HuH-7 (cell line): ENCODE measurements around the gene RSRC2.
"Not testable (repeated sequence)": the region's sequence is repeated elsewhere in the genome, so short reads cannot be mapped to it uniquely, and the experiment has no call there.

ENCODE experiments used
- DNase-seq: peaks from one replicate; pipeline ENCODE4 v3.0.0; 2011; ENCODE audit warnings: low spot score

RSRC2 gene

GRCh38 chr12:122484385-122484784 is 42.4 kb downstream of the RSRC2 start:
- DNase-seq: not testable (repeated sequence)

DNA sequence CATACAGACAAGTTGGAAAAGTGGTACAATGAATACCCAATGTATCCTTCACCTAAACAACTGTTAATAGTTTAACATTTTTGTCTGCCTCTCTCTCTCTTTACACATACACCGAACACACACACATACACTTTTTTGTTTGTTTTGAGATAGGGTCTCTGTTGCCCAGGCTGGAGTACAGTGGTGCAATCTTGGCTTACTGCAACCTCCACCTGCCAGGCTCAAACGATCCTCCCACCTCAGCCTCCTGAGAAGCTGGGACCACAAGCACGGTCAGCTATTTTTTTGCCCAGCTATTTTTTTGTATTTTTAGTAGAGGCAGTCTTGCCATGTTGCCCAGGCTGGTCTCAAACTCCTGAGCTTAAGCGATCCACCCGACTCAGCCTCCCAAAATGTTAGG is 42.8 kb downstream of the RSRC2 start:
- DNase-seq: no peak

- DNase-seq: no peak
Measured at GRCh38 chr12:122481861-122482260, 44.9 kb downstream of the RSRC2 start.

GRCh38 chr12:122480753-122481152 is 46.0 kb downstream of the RSRC2 start:
- no peak for DNase-seq

DNA sequence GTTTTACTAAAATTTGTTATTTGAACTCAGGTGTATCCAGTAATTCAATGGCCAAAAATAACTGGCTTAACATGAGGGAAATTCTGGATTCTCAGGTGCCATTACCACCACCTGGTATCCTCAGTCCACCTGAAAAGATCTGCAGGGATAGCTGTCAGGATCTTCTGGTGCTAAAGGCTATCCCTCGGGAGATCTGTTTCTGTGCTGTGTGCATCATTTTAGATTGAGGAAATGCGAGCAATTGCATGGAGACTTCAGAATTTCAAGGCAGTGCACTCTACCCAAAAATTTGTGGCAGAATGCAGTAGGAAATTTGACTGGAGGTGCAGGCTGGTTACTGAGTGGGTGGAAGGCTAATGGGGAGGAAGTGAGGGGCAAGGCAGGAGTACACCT is 52.4 kb downstream of the RSRC2 start:
- no peak for DNase-seq

GRCh38 chr12:122473543-122474323 is 53.0 kb downstream of the RSRC2 start:
- DNase-seq: no peak

DNA sequence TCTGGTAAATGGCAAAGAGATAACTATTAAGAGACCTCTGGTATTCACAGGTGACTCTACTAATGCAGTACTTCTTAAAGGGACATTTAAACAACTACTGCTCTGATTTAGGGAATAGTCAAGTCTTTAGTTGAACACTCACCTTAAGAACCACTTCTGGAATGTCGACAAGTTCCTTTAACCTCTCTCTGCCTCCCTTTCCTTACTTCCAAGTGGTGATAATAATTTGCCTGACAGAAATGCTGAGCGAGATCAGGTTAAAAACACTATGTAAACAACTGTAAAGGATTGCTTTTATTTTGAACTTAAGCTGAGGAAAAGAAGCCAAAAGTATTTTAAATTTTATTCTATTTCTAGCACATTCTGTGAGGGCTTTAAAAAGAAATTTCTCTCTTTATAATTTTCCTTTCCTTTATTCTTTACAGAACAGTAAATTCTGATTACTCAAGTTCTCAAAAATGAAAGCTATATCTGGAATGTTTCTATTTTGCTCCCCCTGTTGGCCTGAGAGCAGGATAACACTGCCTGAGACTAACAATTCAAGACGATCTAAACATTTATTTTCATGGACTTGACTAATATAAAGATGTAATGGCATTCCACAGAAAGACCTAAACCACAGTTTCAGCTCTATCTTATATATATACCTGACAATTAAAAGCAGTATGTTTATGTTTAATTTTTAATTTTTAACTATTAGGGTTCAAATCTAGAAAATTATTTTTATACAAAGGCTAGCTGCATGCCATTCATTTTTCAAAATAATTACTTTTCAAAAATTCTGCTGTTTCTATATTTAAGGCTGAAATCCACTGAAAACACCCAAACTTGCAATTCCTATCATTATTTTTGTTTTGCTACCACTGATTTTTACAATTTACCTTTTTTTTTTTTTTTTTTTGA is 55.2 kb downstream of the RSRC2 start:
- peak; percentile 17 for DNase-seq

DNA sequence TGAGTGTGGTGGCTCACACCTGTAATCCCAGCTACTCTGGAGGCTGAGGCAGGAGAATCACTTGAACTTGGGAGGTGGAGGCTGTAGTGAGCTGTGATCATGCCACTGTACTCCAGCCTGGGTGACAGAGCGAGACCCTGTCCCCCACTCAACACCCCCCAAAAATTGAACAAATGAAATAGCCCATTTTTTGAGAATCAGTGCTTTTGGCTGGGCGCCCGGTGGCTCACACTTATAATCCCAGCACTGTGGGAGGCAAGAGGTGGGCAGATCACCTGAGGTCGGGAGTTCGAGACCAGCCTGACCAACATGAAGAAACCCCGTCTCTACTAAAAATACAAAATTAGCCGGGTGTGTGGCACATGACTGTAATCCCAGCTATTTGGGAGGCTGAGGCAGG is 56.2 kb downstream of the RSRC2 start:
- not testable (repeated sequence) for DNase-seq

GRCh38 chr12:122469856-122470255 is 56.9 kb downstream of the RSRC2 start:
- not testable (repeated sequence) for DNase-seq

GRCh38 chr12:122467983-122468382 is 58.8 kb downstream of the RSRC2 start:
- DNase-seq: no peak

- DNase-seq: peak; percentile 22
Measured at GRCh38 chr12:122464317-122465042, 62.3 kb downstream of the RSRC2 start.

- DNase-seq: no peak
Measured at GRCh38 chr12:122460641-122461040, 66.1 kb downstream of the RSRC2 start.

GRCh38 chr12:122460061-122460460 is 66.7 kb downstream of the RSRC2 start:
- no peak for DNase-seq

GRCh38 chr12:122459211-122459610 is 67.5 kb downstream of the RSRC2 start:
- no peak for DNase-seq

- DNase-seq: no peak
Measured at GRCh38 chr12:122458105-122459035, 68.4 kb downstream of the RSRC2 start.

GRCh38 chr12:122457627-122458026 is 69.1 kb downstream of the RSRC2 start:
- no peak for DNase-seq

- no peak for DNase-seq
Measured at GRCh38 chr12:122454739-122455138, 72.0 kb downstream of the RSRC2 start.

- DNase-seq: no peak
Measured at GRCh38 chr12:122454250-122454721, 72.5 kb downstream of the RSRC2 start.
